Left hindlimb (tissue), 1 donor: ENCODE results near the gene CFAP54.

Source experiments
- DNase-seq: peaks from one replicate; pipeline ENCODE4 v3.0.0-alpha.2; 2018

The CFAP54 gene

GRCh38 chr12:96831346-96831745, 342.0 kb downstream of the CFAP54 start:
- DNase-seq, result no peak

DNA sequence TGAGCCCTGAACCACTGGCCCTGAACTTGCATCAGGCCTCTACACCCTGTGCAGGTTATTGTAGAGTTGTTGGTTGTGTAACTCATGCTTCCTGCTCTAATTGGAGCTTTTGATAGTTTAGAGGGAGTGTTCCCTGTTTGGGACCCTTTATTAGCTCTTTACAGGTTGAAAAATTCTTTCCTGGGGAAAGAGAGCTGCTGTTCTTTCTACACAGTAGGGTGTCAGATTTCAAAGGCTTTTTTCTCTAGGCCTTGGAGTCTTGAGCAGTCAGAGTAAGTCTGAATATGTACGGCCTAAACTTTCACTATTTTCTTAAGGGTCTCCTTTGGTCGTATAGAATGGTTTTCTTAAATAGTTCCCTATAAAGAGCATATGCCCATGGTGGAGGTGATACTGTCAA, 356.9 kb downstream of the CFAP54 start:
- no peak for DNase-seq

DNA sequence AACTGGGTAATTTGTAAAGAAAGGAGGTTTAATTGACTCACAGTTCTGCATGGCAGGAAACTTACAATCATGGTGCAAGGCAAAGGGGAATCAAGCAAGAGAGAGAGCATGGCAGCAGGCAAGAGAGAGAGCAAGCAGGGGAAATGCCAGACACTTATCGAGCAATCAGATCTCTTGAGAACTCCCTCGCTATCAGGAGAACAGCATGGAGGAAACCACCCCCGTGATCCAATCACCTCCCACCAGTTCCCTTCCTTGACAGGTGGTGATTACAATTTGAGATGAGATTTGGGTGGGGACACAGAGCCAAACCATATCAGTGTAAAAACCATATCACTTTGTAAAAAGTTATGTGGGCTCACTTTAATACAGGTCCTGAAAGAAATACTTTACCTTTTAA, 361.3 kb downstream of the CFAP54 start:
- DNase-seq, result no peak

GRCh38 chr12:96858162-96858561, 368.8 kb downstream of the CFAP54 start:
- no peak for DNase-seq

- DNase-seq, result no peak
These were observed 372.3 kb downstream of the CFAP54 start for GRCh38 chr12:96861656-96862055.

- DNase-seq, result no peak
These were observed 372.9 kb downstream of the CFAP54 start for GRCh38 chr12:96862326-96862725.

DNA sequence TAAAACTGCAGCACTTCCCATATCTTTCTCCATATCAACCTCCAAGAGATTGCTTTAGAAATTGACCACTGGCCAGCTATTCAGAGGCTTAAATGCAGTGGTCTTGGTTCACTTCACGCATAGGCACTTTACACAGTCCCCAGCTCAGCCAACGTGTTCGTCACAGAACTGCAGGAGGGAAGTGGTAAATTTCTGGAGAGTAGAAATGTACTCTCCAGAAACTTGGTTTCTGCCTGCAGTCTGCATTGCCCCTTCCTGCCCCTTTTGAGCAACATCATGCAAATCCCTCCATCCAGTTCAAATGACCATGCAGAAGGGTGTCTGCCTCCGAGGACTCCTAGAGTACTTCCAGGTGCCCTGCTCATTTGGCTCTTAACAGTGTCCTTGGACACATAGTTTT, 375.0 kb downstream of the CFAP54 start:
- no peak for DNase-seq

GRCh38 chr12:96866801-96867590, 377.6 kb downstream of the CFAP54 start:
- DNase-seq, result no peak

DNA sequence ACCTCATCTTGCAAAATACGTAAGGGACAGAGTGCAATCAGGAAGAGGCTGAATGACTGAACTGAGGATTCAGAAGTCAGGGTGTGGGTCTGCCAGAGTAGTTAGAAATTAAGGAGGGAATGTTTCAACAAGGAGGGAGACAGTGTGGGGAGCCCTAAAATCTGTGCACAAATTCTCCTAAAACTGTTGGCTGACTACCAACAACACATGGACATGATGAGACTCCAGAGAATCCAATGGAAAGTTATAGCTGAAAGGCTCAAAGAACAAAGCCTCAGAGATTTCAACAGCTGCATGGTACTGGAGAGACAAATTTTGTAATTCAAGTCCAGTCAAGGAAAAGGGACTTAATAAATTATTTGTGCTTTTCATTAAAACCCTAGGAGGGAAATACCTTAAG, 381.6 kb downstream of the CFAP54 start:
- DNase-seq, result no peak

- no peak for DNase-seq
These were observed 383.6 kb downstream of the CFAP54 start for GRCh38 chr12:96872961-96873360.

DNA sequence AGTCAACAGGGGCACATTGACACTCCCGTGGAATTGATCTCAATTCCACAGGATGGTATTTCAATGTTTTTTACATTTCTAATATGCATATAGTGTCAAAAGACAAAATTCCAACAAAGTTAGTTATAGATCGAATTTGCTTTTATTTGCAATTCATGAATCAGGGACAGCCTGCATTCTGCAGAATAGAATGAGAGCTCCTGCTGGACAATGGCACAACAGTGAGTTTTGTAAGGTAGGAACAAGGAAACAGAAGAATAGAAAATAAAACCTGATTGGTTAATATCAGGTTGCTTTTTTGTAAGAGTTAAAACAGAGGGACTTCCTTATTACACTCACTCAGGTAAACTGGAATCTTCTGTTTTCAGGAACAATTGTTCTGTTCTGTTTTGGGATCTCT, 384.8 kb downstream of the CFAP54 start:
- DNase-seq, result no peak

DNA sequence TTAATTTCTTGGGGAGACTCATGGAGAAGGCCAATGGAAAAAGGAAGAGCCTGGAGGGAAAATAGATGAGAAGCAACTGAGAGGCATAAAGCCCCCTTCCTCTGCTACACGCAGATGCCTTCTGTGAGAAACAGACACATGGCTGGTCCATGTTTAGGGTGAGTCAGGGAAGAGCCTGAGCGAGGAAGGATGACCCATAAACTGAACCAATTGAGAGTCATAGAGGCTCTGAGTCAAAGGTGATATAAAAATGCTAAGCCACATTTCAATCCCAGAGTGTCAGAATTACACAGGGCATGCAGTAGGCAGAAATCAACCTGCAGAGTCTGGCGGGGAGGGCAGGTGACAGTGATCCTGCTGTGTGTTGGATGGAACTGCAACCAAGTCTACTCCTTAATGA, 387.6 kb downstream of the CFAP54 start:
- no peak for DNase-seq

- no peak for DNase-seq
These were observed 389.3 kb downstream of the CFAP54 start for GRCh38 chr12:96878704-96879103.

DNA sequence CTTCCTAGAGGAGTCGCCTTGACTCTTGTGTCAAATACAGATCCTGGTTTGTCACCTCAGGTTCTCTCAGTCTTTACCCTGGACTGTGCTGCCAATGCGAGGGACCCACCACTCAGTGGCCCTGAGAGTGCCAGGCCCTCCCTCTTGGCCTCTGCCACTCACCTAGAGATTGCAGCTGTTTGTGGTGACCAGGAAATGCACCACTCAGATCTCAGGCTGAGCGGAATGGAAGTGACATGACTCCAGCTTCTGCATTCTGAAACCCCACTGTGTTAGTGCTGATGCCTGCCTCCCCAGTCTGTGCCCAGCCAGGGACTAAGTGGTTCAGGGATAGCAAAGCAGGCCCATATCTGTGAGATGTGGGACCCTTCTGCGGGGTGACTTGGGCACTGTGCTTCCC, 389.9 kb downstream of the CFAP54 start:
- no peak for DNase-seq

- no peak for DNase-seq
These were observed 390.8 kb downstream of the CFAP54 start for GRCh38 chr12:96880220-96880619.

GRCh38 chr12:96881608-96882007, 392.2 kb downstream of the CFAP54 start:
- no peak for DNase-seq

DNA sequence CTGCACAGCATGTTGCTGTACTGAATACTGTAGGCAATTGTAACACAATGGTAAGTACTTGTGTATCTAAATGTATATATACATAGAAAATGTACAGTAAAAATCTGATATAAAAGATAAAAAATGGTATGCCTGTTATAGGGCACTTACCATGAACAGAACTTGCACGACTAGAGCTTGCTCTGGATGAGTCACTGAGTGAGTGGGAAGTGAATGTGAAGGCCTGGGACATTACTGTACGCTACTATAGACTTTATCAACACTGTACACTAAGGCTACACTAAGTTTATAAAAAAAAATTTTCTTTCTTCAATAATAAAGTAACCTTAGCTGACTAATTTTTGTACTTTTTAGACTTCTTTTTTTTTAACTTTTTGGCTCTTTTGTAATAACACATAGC, 393.5 kb downstream of the CFAP54 start:
- DNase-seq, result no peak

DNA sequence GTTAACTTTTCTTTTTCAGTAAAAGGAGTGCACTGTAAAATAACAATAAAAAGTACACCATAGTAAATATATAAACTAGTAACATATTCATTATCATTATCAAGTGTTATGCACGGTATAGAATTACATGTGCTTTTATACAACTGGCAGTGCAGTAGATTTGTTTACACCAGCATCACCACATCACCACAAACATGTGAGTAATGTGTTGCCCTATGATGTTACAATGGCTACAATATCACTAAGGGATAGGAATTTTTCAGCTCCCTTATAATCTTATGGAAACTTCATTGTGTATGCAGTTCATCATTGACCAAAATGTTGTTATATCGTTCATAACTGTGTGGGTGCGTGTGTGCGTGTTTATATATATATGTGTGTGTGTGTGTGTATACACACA, 394.2 kb downstream of the CFAP54 start:
- DNase-seq, result no peak

- DNase-seq, result peak; percentile 78
These were observed 397.8 kb downstream of the CFAP54 start for GRCh38 chr12:96886998-96887677.

DNA sequence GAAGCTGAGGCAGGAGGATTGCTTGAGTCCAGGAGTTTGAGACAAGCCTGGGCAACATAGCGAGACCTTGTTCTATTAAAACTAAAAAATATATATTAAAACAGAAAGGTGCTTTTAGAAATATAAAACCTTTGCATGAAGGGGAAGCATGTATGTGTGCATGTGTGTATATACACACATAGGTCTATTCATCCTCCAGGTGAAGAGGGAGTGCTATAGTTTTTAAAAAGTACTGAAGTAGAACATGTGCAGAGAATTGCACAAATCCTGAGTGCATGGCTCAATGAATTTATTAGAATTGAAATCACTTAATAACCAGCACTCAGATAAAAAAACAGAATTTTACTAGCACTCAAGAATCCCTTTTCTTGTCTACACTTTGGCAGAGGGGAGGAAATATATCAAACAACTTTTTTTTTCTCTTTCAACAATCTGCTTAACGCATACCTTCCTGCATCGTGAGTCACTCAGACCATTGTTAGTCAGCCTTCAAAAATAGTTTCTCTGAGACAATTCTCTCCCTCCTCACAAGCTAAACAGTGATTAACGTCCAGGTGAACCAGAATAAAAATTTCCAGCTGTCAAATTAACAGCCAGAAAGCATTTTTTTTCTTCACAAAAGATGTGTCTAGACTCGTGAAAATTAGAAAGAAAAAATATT, 400.0 kb downstream of the CFAP54 start:
- DNase-seq, result no peak

GRCh38 chr12:96890331-96890730, 401.0 kb downstream of the CFAP54 start:
- no peak for DNase-seq

- no peak for DNase-seq
These were observed 402.7 kb downstream of the CFAP54 start for GRCh38 chr12:96892104-96892503.

DNA sequence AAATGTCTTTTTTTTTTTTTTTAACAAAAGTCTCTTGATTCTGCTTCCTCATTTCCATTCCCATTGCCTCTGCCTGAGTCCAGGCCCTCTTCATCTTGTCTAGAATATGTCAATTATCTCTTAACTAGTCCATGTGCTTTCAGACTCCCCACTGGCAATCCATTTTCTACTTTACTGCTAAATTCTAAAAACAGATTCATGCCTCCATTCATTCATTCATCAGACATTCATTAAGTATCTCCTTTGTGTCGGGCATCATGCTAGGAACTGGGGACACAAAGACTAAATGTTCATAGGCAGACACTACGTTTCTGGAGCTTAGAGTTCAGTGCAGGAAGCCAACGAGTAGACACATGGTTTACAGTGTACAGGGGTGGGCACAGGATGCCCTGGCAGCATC, 408.0 kb downstream of the CFAP54 start:
- DNase-seq, result no peak

GRCh38 chr12:96901175-96901574, 411.8 kb downstream of the CFAP54 start:
- no peak for DNase-seq
